NOMO-1 (cell line): Measurements from ENCODE around the gene QRICH2.
"Not testable (repeated sequence)": the region's sequence is repeated elsewhere in the genome, so short reads cannot be mapped to it uniquely, and the experiment has no call there.

Experiments used
- DNase-seq, 2 experiments: peaks; one replicate each; lab custom pipeline; 2025; ENCODE audit not compliant: unreplicated experiment in 2 of 2; lab: John Stamatoyannopoulos, UW

The QRICH2 gene

GRCh38 chr17:76233588-76234353 is 74.3 kb downstream of the QRICH2 start:
- DNase-seq, result no peak

GRCh38 chr17:76232342-76232741 is 75.7 kb downstream of the QRICH2 start:
- DNase-seq, result no peak

GRCh38 chr17:76226749-76227148 is 81.3 kb downstream of the QRICH2 start:
- DNase-seq, result not testable (repeated sequence)

GRCh38 chr17:76225373-76226086 is 82.5 kb downstream of the QRICH2 start:
- DNase-seq, result not testable (repeated sequence)
